Endometrium (tissue), 2 donors: Measurements from ENCODE around the gene PPIC.
"Not testable (repeated sequence)": the region's sequence is repeated elsewhere in the genome, so short reads cannot be mapped to it uniquely, and the experiment has no call there.

ENCODE experiments used
- FAIRE-seq: peaks from 2 replicates; lab custom pipeline; 2012; peaks lifted over from hg19 to GRCh38; lab: Jason Lieb, UNC
- donor health status: control.
- donor health status: control.

Gene PPIC

DNA sequence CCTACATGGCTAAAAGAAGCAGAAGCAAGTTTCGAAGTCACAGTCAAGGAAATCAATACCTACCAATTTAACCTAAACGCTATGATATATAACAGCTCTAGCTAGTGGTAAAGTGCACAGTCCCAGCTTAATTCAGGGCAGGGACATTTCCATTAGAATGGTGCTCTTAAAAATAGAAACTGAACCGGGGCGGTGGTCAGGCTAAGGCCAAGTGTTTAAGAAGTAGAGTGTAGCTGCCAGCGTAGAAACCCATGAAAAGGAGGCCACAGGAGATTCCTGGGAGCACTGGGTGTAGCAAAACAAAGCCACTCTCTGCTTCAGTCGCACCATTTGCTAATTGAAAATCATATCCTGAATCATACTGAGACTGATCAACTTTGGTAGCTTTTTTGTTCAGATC is 28.8 kb downstream of the PPIC start:
- FAIRE-seq, result no peak

- no peak for FAIRE-seq
Measured at GRCh38 chr5:123007182-123007581, 29.3 kb downstream of the PPIC start.

DNA sequence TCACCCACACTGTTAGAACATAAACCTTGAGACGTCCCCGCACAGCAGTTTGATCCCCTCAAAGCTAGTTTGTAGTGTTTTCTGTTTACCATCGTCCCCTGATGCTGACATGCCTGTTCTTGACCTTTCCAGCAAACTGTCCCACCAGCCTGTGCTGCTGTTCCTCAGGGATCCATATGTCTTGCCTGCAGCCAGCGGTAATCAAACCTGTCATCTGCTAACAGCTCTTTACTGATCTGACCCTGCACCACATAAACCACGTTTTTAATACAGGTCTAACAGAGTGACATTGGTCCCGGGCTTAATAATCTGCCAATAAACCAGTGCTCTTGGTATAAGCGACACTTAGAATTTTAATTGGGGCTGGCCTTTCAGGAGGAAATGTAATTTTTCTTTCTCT is 34.7 kb downstream of the PPIC start:
- no peak for FAIRE-seq

GRCh38 chr5:123000731-123001130 is 35.8 kb downstream of the PPIC start:
- FAIRE-seq, result no peak

DNA sequence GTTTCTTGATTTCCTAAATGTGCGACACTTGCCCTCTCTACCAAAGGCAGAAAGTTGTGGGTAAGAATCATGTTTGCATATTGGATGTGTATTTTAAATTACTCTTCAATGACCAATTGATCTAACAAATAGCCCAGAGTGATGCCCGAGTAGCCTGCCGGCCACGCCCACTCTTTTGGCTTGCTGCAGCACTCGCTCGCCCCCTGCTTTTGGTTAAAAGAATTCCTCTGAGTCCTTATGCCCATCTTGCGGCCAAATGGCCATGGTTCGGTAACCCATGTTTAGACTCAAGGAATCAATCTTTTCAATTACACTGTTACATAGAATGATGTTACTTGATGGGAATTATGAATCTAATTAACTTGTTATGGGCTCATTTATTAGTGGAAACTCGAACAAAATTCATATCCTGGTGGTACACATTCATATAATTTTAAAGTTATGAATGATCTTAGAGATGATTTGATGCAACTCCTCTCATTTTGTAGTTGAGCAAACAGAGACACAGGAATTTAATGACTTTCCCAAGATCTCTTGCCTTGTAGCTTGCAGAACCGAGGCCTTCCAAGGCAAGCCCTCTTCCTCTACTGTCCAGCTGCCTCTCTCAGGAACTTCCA is 36.5 kb downstream of the PPIC start:
- FAIRE-seq, result no peak

DNA sequence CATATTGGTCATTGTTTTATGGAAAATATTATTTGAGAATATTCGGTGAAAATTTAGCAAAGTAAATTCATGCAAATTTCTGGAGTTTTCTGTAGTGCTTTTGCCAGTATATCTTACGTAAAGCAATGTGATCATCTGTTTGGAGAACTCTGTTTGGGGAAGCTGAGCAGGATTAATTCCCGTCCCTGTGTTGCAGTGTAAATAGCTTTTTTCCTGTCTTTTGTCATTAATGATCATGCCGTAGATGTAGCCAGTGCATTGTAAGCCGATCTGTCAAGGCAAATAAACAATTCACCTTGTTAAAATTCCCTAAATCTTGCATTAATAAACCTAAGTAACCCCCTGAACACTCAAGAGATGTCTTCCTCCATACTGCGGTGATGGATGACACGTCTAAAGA is 39.2 kb downstream of the PPIC start:
- FAIRE-seq, result no peak

- FAIRE-seq, result no peak
Measured at GRCh38 chr5:122996091-122996490, 40.4 kb downstream of the PPIC start.

DNA sequence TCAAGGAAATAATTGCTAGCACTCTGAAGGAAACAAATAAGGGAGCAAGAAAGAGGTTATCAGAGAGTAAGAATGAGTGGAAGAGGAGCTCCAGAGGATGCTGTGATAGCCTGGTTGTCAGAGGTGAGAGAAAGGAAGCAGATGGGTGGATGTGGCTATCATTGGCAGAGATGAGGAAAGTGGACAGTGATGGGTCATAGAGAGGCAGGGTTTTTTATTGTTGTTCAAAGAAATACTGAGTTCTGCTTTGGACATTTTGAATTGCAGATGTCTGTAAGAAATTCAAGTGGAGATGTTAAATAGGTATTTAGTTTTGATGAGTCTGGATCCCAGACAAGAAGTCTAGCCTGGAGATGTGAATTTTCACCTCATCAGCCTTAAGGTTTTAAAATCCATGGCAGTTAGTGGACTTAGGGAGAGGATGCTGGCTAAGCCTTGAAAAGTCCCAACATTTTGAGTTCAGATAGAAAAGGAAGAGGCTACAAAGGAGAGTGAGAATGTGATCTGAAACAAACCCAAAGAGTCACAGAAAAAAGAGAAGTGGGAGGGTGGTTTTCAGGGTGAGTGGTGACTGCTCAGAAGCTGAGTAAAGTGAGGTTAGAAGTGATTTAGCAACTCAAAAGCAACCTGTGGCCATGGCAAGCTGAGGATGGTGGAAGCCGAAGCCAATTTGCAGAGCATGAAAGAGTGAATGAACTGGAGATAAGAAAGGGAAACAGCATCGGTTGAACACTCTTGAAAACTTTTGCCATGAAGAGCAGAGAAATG is 50.4 kb downstream of the PPIC start:
- FAIRE-seq, result no peak

DNA sequence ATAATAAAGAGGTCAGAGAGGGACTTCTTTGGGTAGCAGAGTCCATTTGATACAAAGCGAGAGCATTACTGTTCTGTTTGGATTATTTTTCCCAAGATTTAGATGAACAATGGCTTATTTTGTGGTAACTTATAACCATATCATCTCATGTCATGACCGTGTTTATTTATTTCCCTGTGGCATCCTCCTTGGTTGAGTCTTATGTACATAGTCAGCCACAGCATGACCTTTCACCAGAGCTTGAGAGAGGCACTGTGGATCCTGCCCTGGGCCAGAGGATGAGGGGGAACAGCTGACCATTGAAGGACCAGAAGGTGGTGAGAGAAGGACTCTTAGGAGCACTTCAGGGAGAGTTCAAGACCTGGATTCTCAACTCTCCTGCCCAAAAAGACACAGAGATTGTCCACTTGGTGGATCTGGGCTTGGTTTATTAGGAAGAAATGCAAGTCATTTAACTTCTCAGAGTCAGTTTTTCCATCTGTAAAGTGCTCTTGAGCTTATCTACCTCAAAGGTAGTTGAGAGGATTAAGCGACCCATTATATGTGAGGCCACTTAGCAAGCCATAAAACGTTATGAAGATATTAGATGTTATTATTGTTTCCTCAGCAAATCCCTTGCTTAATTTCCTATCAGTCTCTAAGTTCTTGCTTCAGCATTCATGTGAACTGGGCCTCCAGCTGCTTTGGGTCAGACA is 51.4 kb downstream of the PPIC start:
- FAIRE-seq, result no peak

GRCh38 chr5:122984425-122984824 is 52.1 kb downstream of the PPIC start:
- no peak for FAIRE-seq

- FAIRE-seq, result no peak
Measured at GRCh38 chr5:122982376-122982775, 54.1 kb downstream of the PPIC start.

DNA sequence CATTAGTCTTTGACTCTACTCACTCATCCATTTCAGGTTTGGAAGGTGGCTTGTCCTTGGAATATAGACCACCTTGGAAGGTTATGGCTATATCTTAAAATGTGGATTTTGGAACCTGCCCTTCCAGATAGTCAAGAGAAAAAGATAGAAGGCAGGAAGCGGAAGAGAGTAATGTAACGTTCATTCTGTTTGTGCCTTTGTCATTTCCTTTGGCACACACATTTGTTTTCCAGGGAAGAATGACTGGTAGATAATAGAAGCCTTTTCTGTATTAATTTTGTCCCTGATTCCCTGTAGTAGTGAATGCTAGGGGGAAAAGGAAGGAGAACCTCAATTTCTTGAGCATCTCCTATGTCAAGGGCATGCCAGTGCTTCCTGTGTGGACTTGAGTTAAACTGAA is 54.7 kb downstream of the PPIC start:
- no peak for FAIRE-seq

GRCh38 chr5:122978644-122979297 is 57.8 kb downstream of the PPIC start:
- no peak for FAIRE-seq

- FAIRE-seq, result no peak
Measured at GRCh38 chr5:122978068-122978467, 58.5 kb downstream of the PPIC start.

DNA sequence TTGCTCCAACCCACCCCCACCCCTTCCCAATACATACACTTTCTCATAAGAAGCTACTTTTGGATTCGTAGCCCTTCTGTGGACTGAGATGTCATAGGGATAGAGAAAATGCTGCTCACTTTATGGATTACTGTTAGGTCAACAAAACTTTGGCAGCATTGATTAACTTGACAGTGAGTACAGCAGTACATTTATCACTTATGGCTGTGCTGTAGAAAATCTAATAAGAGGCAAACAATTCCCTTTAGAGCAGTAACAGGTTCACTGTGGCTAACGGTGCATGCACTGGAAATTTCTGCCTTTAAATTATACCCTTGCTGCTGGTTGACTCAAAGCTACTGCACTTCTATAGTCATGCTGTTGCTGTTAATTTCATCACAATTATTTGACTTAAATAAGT is 59.2 kb downstream of the PPIC start:
- FAIRE-seq, result no peak

DNA sequence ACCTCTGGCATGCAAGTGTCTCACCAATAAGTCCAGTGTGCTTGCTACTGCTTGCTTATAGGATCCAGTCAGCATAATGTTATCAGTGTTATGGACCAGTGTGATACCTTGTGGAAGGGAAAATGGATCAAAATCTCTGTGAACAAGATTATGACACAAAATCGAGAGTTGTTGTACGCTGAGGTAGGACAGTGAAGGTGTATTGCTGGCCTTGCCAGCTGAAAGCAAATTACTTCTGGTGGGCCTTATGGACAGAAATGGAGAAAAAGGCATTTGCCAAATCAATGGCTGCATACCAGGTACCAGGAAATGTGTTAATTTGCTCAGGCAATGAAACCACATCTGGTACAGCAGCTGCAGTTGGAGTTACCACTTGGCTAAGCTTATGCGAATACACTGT is 62.3 kb downstream of the PPIC start:
- not testable (repeated sequence) for FAIRE-seq

GRCh38 chr5:122973759-122974158 is 62.8 kb downstream of the PPIC start:
- not testable (repeated sequence) for FAIRE-seq
